AG08395 (cell line): ENCODE measurements around the gene ABCD1.
"Not testable (repeated sequence)": the region's sequence is repeated elsewhere in the genome, so short reads cannot be mapped to it uniquely, and the experiment has no call there.

ENCODE experiments used
- DNase-seq: peaks from one replicate; pipeline ENCODE4 v3.0.0; 2012; ENCODE audit warnings: mixed read lengths, low spot score

Gene ABCD1

GRCh38 chrX:153724252-153725038, at the start of gene ABCD1, which contains the start of gene BCAP31:
Gene ABCD1, plus strand, starts transcription at chrX:153724856. Its CDS starts 411 bp downstream, at chrX:153725267.
Gene BCAP31, minus strand, starts transcription at chrX:153724387. Its CDS starts 1,143 bp downstream, at chrX:153723244.
- DNase-seq = peak; percentile 92

- no peak for DNase-seq
These were observed 43.5 kb upstream of the ABCD1 start for GRCh38 chrX:153681175-153681574.

- not testable (repeated sequence) for DNase-seq
These were observed 41.2 kb upstream of the ABCD1 start for GRCh38 chrX:153683486-153683885.

- DNase-seq = no peak
These were observed 40.0 kb upstream of the ABCD1 start for GRCh38 chrX:153684467-153685155.

- DNase-seq = no peak
These were observed 39.5 kb upstream of the ABCD1 start for GRCh38 chrX:153685156-153685536.

GRCh38 chrX:153685751-153686696, 38.6 kb upstream of the ABCD1 start:
- no peak for DNase-seq

- DNase-seq = no peak
These were observed 37.9 kb upstream of the ABCD1 start for GRCh38 chrX:153686711-153687110.

GRCh38 chrX:153687121-153688039, 37.3 kb upstream of the ABCD1 start, which contains the start of gene SLC6A8:
Gene SLC6A8, plus strand, starts transcription at chrX:153687926. Its CDS starts 649 bp downstream, at chrX:153688575.
- peak; percentile 78 for DNase-seq

- DNase-seq = no peak
These were observed 36.6 kb upstream of the ABCD1 start for GRCh38 chrX:153688071-153688470.

GRCh38 chrX:153688506-153688905, 36.1 kb upstream of the ABCD1 start:
- no peak for DNase-seq

GRCh38 chrX:153688911-153689590, 35.6 kb upstream of the ABCD1 start:
- DNase-seq = peak; percentile 26

- DNase-seq = no peak
These were observed 34.8 kb upstream of the ABCD1 start for GRCh38 chrX:153689654-153690465.

- no peak for DNase-seq
These were observed 34.2 kb upstream of the ABCD1 start for GRCh38 chrX:153690466-153690865.

- DNase-seq = not testable (repeated sequence)
These were observed 33.4 kb upstream of the ABCD1 start for GRCh38 chrX:153691032-153691827.

GRCh38 chrX:153692003-153692402, 32.7 kb upstream of the ABCD1 start:
- DNase-seq = no peak

- no peak for DNase-seq
These were observed 32.0 kb upstream of the ABCD1 start for GRCh38 chrX:153692611-153693156.

- no peak for DNase-seq
These were observed 31.2 kb upstream of the ABCD1 start for GRCh38 chrX:153693216-153694086.
